Renal cortical epithelial cell (primary cell): Measurements from ENCODE around the gene CNGA1. TPM values are rescaled to one million over a fixed set of nuclear protein-coding genes. Genes with fewer than 3 reads are reported as not detected.

Experiments used
- DNase-seq: peaks from one replicate; pipeline ENCODE4 v3.0.0-alpha.2; 2011; ENCODE audit warnings: low read depth
- total RNA-seq: library from RNA; depleted of rRNA; stranded (reverse); fragments of >200 nt; gene quantifications from 2 replicates; pipeline ENCODE4 v1.2.3, GENCODE V29; 2014

The CNGA1 gene
- total RNA-seq, 1 donor from 2014 or later: 3.9 TPM

DNA sequence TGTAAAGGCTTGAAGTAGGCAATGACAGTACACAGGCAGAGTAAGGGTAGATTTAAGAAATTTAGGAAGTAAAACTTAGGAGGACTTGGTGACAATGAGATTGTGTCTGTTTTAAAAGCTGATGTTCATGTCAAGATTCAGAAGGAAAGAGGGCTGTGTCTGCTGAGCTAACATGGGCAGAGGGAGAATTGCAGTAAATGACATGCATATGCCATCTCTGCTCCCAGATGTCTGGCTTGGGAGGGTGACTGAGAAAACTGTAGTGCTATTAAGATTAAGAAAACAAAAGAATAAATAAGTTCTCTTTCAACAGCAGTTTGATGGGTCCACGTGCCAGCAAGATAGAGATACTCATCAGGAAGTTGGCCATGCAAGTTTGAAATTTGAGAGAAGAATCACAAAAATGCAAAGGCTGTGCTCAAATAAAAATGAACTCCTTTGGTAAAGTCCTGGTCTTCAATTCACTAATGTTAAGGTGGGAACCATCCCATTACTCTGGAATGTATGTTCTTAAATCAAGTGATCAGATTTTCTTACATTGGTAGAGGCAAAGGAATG lies 109.3 kb downstream of the CNGA1 start:
- no peak for DNase-seq

DNA sequence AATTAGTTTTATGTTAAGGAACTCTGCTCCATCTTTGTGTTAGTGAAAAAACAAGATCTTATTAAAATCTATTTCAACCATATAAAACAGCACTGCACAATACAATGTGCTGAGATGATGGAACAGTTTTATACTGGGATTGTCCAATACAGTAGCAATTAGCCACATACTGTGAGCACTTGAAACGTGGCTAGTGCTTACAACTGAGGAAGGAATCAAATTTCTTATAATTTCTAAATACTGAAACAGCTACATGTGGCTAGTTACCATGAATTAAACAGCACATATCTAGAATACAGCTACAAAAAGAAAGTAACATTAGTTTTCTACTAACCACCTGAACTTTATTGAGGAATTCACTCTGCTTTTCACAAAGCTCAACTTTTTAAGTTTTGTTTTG lies 116.8 kb downstream of the CNGA1 start:
- DNase-seq: no peak

DNA sequence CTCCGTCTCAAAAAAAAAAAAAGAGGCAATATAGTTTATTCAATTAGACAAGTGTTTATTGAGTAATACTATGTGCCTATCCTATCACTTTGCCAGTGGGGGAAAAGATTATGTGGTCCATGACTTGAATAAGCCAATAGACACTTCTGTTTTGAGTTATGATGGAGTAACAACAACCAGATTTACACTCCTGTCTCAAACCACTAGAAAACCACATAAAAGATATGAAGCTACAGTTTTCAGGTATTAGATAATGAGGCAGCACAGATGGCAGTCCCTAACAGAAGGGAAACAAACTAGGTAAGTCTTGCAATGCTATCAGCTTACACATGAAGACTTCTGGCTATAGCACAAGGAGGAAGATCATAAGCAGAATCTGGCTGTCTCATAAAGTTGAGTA lies 124.6 kb downstream of the CNGA1 start:
- DNase-seq: no peak

Other genes starting within 250 kb of the CNGA1 start
- gene CORIN, start 178.6 kb downstream of the CNGA1 start, total RNA-seq: 0.15 TPM in 1 of 2 replicates, not detected in the other
- 6.8 and 17.3 TPM in 2 replicates for gene NFXL1, start 102.1 kb downstream of the CNGA1 start, total RNA-seq
- gene NIPAL1, start 91 bp upstream of the CNGA1 start, total RNA-seq: 8.6 and 11.1 TPM in 2 replicates
- gene TXK, start 117.6 kb upstream of the CNGA1 start, total RNA-seq: 2.6 and 4.7 TPM in 2 replicates